HepG2 (cell line): Measurements from ENCODE around the gene TGM1. TPM values are rescaled to one million over a fixed set of nuclear protein-coding genes. Genes with fewer than 3 reads are reported as not detected.

Experiments used
- HDAC1 ChIP-seq: sonication (generic); formaldehyde crosslinking; IDR thresholded peaks from 2 replicates; pipeline ENCODE4 v1.5.1; 2020; ENCODE audit warnings: mild to moderate bottlenecking, missing genetic modification reagents
- HHEX ChIP-seq: IDR thresholded peaks from 2 replicates; pipeline ENCODE4 v1.6.1; 2016; ENCODE audit warnings: control low read depth
- MAZ ChIP-seq, 2 experiments: sonication (generic) in 1 of 2; formaldehyde crosslinking in 1 of 2; IDR thresholded peaks; 2 replicates each; pipeline versions ENCODE4 v1.5.0 to v1.6.1; 2012 to 2020; ENCODE audit warnings: low read depth in 2 of 2, mild to moderate bottlenecking in 2 of 2, borderline replicate concordance in 1 of 2, improper control_type of control experiment in 1 of 2, low read length in 1 of 2, missing genetic modification reagents in 1 of 2, moderate library complexity in 1 of 2
- MTF1 ChIP-seq: sonication (generic); formaldehyde crosslinking; IDR thresholded peaks from 2 replicates; pipeline ENCODE4 v1.5.0; 2020; ENCODE audit warnings: missing genetic modification reagents
- SOX6 ChIP-seq, 2 experiments: fragments of 450-650 bp in 1 of 2; sonication (generic) in 1 of 2; formaldehyde crosslinking in 1 of 2; IDR thresholded peaks; 2 replicates each; pipeline versions ENCODE4 v1.4.0 to v1.6.1; 2017 to 2020; ENCODE audit warnings: antibody characterized with exemption in 1 of 2, mild to moderate bottlenecking in 1 of 2, missing genetic modification reagents in 1 of 2
- SRSF9 ChIP-seq: fragments of 200-400 bp; formaldehyde crosslinking; IDR thresholded peaks from 2 replicates; pipeline ENCODE4 v1.6.1; 2018; ENCODE audit warnings: borderline replicate concordance, mild to moderate bottlenecking, low read depth, low read length; ENCODE audit not compliant: insufficient read depth, poor library complexity, severe bottlenecking
- ZBTB8A ChIP-seq: sonication (generic); formaldehyde crosslinking; IDR thresholded peaks from 2 replicates; pipeline ENCODE4 v1.4.0; 2020; ENCODE audit warnings: mild to moderate bottlenecking, low read depth, missing genetic modification reagents, borderline replicate concordance
- ZFP37 ChIP-seq: sonication (generic); formaldehyde crosslinking; IDR thresholded peaks from 2 replicates; pipeline ENCODE4 v1.4.0; 2020; ENCODE audit warnings: missing genetic modification reagents, borderline replicate concordance
- ZNF44 ChIP-seq: sonication (generic); formaldehyde crosslinking; IDR thresholded peaks from 2 replicates; pipeline ENCODE4 v1.5.1; 2020; ENCODE audit warnings: mild to moderate bottlenecking, missing genetic modification reagents
- ZNF614 ChIP-seq: IDR thresholded peaks from 2 replicates; pipeline ENCODE4 v1.6.1; 2018; ENCODE audit warnings: missing biosample characterization, missing genetic modification reagents, inconsistent platforms, borderline replicate concordance
- ZNF788 ChIP-seq: sonication (generic); formaldehyde crosslinking; IDR thresholded peaks from 2 replicates; pipeline ENCODE4 v1.5.0; 2020; ENCODE audit warnings: mild to moderate bottlenecking, missing genetic modification reagents, borderline replicate concordance
- polyA plus RNA-seq, 8 experiments: library from polyadenylated mRNA; depleted of rRNA in 3 of 8; stranded (reverse) in 7 of 8; unstranded in 1 of 8; fragments of >200 nt; fragmentation: Illumina TruSeq in 4 of 8; extraction: Trizol in 4 of 8; gene quantifications; 2 replicates each; pipeline versions ENCODE4 v1.2.1 to v1.2.3, GENCODE V29; 2011 to 2016; ENCODE audit warnings: low read depth in 4 of 8, missing spikeins in 1 of 8, mixed read lengths in 1 of 8; ENCODE audit not compliant: insufficient read depth in 1 of 8
- total RNA-seq, 5 experiments: library from RNA; depleted of rRNA; stranded (reverse); fragments of >200 nt; fragmentation: Illumina TruSeq; extraction: Trizol; gene quantifications; 2 replicates each; pipeline ENCODE4 v1.2.3, GENCODE V29; 2016; ENCODE audit warnings: low read depth in 1 of 5
- TF ChIP-seq, protein P1 (sequence below): sonication (generic); formaldehyde crosslinking; IDR thresholded peaks from 2 replicates; pipeline ENCODE4 v1.4.0; 2020; ENCODE audit warnings: mild to moderate bottlenecking, missing genetic modification reagents
- TF ChIP-seq, protein P2 (sequence below): sonication (generic); formaldehyde crosslinking; IDR thresholded peaks from 2 replicates; pipeline ENCODE4 v1.4.0; 2020; ENCODE audit warnings: missing genetic modification reagents, borderline replicate concordance
- TF ChIP-seq, protein P3 (sequence below): IDR thresholded peaks from 2 replicates; pipeline ENCODE4 v1.6.1; 2016; ENCODE audit warnings: low read depth, control low read depth
- TF ChIP-seq, protein P4 (sequence below): sonication (generic); formaldehyde crosslinking; IDR thresholded peaks from 2 replicates; pipeline ENCODE4 v1.4.0; 2020; ENCODE audit warnings: mild to moderate bottlenecking, missing genetic modification reagents
- TF ChIP-seq, protein P5 (sequence below): sonication (generic); formaldehyde crosslinking; IDR thresholded peaks from 2 replicates; pipeline ENCODE4 v1.8.0; 2022; ENCODE audit warnings: missing genetic modification reagents, mild to moderate bottlenecking, inconsistent platforms, borderline replicate concordance

Gene TGM1
- total and polyA plus RNA-seq, 2 of the 13 experiments (the other 11 are each of a cell fraction or from before 2014, with no cell fraction given) = 3.2 to 10.6 TPM

DNA sequence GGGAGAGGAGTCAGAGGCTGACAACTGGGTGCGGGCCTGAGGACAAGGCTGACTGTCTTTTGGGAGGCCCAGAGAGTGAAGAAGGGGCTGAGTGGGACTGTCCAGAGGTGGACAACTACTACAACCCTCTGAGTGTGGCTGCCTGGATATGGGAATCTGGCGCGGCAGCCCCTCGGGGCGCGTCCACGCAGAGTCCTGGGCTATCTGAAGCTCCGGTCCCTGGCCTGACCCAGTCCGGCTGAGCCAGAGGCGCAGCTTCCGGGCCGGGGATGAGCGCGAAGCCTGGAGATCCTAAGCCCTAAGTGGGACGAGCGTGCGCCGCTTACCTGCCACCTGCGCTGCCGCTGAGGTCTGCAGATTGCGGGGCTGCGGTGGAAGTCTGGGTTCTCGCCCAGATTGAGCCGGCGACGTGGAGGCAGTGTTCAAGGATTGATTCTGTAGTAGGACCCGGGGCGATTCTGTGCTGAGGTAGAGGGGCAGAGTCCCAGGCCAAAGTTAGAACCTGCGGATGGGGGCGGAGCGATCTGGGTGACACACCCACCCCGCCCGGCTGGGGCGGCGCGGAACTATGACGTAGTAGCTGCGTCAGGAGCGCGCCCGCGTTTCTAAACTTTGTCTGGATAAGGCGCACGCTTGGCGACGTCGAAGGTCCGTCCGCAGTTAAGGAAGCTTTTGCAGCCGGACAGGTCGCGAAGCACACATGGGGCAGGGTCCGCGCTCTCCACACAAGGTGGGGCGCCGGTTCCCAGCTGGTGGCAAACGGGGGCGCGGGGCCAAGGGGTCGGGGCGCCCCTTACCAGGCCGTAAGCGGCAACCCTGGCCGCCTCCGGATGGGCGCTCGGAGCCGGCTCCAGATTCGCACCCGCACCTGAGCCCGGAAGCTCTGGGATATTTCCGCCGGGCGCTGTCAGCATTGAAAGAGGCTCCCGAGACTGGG lies 36.5 kb upstream of the TGM1 start, which contains the start of the genes DHRS1 and NOP9 (continued):
- TF ChIP-seq, protein P1, sequence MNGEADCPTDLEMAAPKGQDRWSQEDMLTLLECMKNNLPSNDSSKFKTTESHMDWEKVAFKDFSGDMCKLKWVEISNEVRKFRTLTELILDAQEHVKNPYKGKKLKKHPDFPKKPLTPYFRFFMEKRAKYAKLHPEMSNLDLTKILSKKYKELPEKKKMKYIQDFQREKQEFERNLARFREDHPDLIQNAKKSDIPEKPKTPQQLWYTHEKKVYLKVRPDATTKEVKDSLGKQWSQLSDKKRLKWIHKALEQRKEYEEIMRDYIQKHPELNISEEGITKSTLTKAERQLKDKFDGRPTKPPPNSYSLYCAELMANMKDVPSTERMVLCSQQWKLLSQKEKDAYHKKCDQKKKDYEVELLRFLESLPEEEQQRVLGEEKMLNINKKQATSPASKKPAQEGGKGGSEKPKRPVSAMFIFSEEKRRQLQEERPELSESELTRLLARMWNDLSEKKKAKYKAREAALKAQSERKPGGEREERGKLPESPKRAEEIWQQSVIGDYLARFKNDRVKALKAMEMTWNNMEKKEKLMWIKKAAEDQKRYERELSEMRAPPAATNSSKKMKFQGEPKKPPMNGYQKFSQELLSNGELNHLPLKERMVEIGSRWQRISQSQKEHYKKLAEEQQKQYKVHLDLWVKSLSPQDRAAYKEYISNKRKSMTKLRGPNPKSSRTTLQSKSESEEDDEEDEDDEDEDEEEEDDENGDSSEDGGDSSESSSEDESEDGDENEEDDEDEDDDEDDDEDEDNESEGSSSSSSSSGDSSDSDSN (CRISPR knock-in tag) = peak; percentile 99
- TF ChIP-seq HHEX (CRISPR knock-in tag) = 0 out of 2 replicates have a peak, but pooled peaks have one; percentile 31
- peak; percentile 100 for TF ChIP-seq ZNF44
- peak; percentile 96 for TF ChIP-seq ZFP37
- peak; percentile 99 for TF ChIP-seq MAZ (IDR thresholded peaks at IDR 0.05; ENCODE audit: borderline replicate concordance, low read depth, low read length)
- TF ChIP-seq MAZ (CRISPR knock-in tag; IDR thresholded peaks at IDR 0.05; ENCODE audit: low read depth) = peak; percentile 95
- TF ChIP-seq SRSF9 = no peak
- TF ChIP-seq ZNF788 (CRISPR knock-in tag) = peak; percentile 89; the same call in 1 of the 2 replicates
- TF ChIP-seq, protein P2, sequence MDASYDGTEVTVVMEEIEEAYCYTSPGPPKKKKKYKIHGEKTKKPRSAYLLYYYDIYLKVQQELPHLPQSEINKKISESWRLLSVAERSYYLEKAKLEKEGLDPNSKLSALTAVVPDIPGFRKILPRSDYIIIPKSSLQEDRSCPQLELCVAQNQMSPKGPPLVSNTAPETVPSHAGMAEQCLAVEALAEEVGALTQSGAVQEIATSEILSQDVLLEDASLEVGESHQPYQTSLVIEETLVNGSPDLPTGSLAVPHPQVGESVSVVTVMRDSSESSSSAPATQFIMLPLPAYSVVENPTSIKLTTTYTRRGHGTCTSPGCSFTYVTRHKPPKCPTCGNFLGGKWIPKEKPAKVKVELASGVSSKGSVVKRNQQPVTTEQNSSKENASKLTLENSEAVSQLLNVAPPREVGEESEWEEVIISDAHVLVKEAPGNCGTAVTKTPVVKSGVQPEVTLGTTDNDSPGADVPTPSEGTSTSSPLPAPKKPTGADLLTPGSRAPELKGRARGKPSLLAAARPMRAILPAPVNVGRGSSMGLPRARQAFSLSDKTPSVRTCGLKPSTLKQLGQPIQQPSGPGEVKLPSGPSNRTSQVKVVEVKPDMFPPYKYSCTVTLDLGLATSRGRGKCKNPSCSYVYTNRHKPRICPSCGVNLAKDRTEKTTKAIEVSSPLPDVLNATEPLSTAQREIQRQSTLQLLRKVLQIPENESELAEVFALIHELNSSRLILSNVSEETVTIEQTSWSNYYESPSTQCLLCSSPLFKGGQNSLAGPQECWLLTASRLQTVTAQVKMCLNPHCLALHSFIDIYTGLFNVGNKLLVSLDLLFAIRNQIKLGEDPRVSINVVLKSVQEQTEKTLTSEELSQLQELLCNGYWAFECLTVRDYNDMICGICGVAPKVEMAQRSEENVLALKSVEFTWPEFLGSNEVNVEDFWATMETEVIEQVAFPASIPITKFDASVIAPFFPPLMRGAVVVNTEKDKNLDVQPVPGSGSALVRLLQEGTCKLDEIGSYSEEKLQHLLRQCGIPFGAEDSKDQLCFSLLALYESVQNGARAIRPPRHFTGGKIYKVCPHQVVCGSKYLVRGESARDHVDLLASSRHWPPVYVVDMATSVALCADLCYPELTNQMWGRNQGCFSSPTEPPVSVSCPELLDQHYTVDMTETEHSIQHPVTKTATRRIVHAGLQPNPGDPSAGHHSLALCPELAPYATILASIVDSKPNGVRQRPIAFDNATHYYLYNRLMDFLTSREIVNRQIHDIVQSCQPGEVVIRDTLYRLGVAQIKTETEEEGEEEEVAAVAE = peak; percentile 82; the same call in 1 of the 2 replicates
- peak; percentile 80; the same call in 1 of the 2 replicates for TF ChIP-seq ZBTB8A (CRISPR knock-in tag)
- TF ChIP-seq, protein P3, sequence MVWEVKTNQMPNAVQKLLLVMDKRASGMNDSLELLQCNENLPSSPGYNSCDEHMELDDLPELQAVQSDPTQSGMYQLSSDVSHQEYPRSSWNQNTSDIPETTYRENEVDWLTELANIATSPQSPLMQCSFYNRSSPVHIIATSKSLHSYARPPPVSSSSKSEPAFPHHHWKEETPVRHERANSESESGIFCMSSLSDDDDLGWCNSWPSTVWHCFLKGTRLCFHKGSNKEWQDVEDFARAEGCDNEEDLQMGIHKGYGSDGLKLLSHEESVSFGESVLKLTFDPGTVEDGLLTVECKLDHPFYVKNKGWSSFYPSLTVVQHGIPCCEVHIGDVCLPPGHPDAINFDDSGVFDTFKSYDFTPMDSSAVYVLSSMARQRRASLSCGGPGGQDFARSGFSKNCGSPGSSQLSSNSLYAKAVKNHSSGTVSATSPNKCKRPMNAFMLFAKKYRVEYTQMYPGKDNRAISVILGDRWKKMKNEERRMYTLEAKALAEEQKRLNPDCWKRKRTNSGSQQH = peak; percentile 98
- TF ChIP-seq HDAC1 (CRISPR knock-in tag) = peak; percentile 100
- no peak; the same call in none of the 2 replicates for TF ChIP-seq MTF1 (CRISPR knock-in tag)
- no peak for TF ChIP-seq SOX6 (IDR thresholded peaks at IDR 0.05)
- peak; percentile 85 for TF ChIP-seq SOX6 (CRISPR knock-in tag; IDR thresholded peaks at IDR 0.05)
- TF ChIP-seq, protein P4, sequence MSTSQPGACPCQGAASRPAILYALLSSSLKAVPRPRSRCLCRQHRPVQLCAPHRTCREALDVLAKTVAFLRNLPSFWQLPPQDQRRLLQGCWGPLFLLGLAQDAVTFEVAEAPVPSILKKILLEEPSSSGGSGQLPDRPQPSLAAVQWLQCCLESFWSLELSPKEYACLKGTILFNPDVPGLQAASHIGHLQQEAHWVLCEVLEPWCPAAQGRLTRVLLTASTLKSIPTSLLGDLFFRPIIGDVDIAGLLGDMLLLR = peak; percentile 88
- peak; percentile 95; the same call in 1 of the 2 replicates for TF ChIP-seq ZNF614 (CRISPR knock-in tag)
- TF ChIP-seq, protein P5, sequence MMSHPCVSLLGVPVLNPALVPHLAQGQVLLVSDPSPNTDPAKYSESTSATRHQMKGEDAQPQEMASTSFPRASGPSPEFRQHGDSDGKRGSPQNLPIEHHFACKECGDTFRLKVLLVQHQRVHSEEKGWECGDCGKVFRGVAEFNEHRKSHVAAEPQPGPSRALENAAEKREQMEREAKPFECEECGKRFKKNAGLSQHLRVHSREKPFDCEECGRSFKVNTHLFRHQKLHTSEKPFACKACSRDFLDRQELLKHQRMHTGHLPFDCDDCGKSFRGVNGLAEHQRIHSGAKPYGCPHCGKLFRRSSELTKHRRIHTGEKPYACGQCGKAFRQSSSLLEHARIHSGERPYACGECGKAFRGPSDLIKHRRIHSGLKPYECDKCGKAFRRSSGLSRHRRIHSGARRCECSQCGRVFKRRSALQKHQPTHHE = peak; percentile 99
